SHP77 (cell line): ENCODE data around the gene ETV4.
"Not testable (repeated sequence)": the region's sequence is repeated elsewhere in the genome, so short reads cannot be mapped to it uniquely, and the experiment has no call there.

Source experiments
- DNase-seq, 2 experiments: peaks; one replicate each; lab custom pipeline; 2025; lab: John Stamatoyannopoulos, UW

The ETV4 gene

GRCh38 chr17:43515656-43516055, 30.5 kb downstream of the ETV4 start:
- no peak for DNase-seq

- DNase-seq, result not testable (repeated sequence)
These were observed 34.9 kb downstream of the ETV4 start for GRCh38 chr17:43511199-43511598.

- DNase-seq, result not testable (repeated sequence)
These were observed 36.7 kb downstream of the ETV4 start for GRCh38 chr17:43509440-43509839.

GRCh38 chr17:43490621-43491020, 55.5 kb downstream of the ETV4 start:
- no peak for DNase-seq

GRCh38 chr17:43483674-43484551, 62.2 kb downstream of the ETV4 start, which contains the start of gene DHX8:
TSS of gene DHX8 (plus strand) at chr17:43483975. CDS start at chr17:43484038, 63 bp downstream.
- peak; percentile 96 to 98 for DNase-seq

GRCh38 chr17:43482103-43483012, 63.8 kb downstream of the ETV4 start:
- no peak for DNase-seq

GRCh38 chr17:43479948-43480347, 66.2 kb downstream of the ETV4 start:
- no peak for DNase-seq
